Head of caudate nucleus (tissue), 42 donors: Measurements from ENCODE around the gene SERPINE2.

Experiments used
- DNase-seq, 42 donors: peaks; one replicate each; pipeline versions ENCODE4 v3.0.0 to v3.0.0-alpha.2; 2020 to 2021; ENCODE audit warnings: mixed read lengths in 7 of 42
- intact Hi-C: fragments of 100-400 bp; cut with DNase I; formaldehyde crosslinking; loops from one replicate; pipeline ENCODE4 v1.15.0; 2022

The SERPINE2 gene

DNA sequence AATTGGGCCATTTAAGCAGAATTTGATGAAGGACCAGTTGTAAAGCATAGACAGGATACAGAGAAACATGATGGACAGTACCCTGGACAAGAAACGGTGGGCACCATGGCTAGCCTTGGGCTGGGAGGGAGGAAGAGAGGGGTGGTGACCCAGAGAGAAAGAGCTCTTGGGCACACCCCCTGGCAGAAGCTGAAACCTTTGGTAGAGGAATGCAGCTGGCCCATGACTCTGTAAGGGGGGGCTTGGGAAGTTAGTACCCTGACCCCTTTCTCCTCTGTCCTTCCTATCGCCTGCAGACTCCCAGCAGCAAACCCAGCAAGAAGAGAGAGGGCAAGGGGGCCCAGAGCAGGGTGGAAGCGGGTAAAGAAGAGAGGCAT is 49.2 kb downstream of the SERPINE2 start:
- DNase-seq, result no peak
- intact Hi-C loops, result loop anchor here (5.0 kb wide), 1 partner anchor 297 kb away; no protein-coding TSS in a partner anchor

DNA sequence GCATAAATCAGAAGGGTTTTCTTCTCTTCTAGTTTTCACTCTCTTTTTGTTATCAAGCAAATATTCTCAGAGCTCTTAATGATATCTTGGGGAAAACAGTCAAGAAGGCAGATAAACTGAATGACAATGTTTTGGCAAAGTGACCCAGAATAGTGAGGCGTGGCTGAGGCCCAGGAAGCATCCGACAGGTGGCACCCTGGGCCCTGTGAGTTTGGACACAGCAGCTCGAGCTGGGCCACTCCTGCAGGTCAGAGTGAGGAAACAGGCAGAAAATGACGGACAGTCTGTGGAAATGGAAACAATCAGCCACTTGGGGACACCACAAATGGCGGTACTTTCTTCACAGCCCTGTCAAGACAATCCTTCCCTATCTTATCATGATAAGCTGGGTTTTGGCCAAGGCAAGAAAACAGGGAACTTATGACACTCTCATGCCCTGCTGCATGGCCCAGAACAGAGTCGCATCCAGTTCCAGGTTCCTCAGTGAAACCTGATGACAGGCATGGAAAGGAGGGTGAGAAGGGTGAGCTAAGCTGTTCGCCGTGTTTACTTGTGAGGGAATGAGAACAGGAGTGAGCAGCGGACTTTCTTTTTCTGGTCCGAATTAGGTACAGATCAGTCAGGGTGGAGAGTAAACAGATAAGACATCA is 49.8 kb downstream of the SERPINE2 start:
- DNase-seq, result no peak
- intact Hi-C loops, result no loop called here

DNA sequence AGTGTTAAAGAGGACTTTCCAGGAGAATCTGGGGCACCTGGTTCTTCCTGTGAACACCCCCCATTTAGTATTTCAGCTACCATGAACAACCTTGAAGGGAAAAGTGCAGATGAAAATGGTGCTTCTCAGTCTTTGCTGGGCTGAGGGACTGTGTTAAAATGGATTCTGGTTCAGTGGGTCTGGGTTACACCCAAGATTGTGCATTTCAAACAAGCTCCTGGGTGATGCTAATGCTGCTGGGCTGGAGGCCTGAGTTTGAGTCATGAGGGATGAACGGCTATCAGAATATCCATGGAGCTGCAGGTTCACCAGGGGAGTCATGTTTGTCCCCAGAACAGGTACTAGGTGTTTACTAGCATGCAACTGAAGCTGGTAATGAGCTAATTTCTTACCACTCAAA is 57.8 kb downstream of the SERPINE2 start:
- DNase-seq, result peak in 1 of 42 donors; percentile 27
- intact Hi-C loops, result no loop called here

DNA sequence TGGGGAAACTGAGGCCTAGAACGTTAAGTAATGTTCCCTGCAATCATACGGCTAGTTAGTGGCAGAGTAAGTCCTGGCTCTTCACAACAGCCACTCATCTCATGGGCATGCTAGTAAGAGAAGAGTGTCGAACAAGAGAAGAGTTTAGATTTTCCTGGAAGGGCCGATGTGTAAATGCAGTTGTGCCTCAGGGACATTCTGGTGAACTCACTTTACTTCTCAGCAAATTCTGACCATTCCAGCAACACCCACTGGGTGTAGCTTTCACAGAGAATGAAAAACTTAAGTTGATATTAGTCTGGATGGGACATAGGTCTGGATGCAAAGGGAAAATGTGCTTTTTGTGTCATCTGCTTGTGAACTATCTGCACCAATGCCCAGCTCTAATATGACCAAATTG is 58.3 kb downstream of the SERPINE2 start:
- intact Hi-C loops, result no loop called here
- peak in 1 of 42 donors; percentile 2 for DNase-seq

DNA sequence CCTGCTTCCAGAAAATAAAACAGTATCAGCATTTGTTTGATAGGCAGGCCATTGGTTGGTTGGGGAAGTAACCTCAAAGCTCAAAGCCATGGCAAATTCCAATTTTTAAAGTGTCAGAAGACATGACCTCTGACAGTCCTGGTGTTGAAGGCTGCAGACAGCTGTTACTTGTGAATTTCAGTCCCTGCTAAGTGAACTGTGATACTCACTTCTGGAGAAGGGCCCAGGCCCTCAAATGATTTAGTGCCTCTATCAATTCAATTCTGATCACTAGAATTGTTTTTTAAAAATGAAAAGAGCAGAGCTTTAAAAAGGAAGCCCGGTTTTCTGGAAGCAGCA is 58.7 kb downstream of the SERPINE2 start:
- DNase-seq, result no peak
- intact Hi-C loops, result no loop called here

- intact Hi-C loops, result no loop called here
- DNase-seq, result peak in 1 of 42 donors; percentile 17
These were observed 59.2 kb downstream of the SERPINE2 start for GRCh38 chr2:223979730-223980396.

- no peak for DNase-seq
- intact Hi-C loops, result no loop called here
These were observed 60.6 kb downstream of the SERPINE2 start for GRCh38 chr2:223978451-223978850.

GRCh38 chr2:223976635-223977226 is 62.4 kb downstream of the SERPINE2 start:
- intact Hi-C loops, result no loop called here

DNA sequence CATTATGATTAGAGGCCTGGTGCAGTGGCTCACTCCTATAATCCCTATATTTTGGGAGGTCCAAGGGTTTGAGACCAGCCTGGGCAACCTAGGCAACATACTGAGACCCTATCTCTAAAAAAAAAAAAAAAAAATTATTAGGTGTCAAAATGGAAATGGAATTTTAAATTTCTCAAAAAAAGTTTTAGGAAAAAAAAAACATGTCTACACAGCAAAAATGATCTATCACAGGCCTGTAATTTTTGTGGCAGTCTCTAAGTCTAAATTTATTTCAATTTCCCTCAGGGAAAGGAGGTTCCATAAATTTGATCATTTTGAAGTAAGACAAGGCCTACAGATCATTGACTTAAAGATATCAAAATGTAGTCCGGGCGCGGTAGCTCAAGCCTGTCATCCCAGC is 65.5 kb downstream of the SERPINE2 start:
- DNase-seq, result no peak
- intact Hi-C loops, result loop anchor here (5.0 kb wide), 1 partner anchor 314 kb away; no protein-coding TSS in a partner anchor

More at GRCh38 chr2:223976635-223977226, 62.4 kb downstream of the SERPINE2 start:
- DNase-seq, result no peak

DNA sequence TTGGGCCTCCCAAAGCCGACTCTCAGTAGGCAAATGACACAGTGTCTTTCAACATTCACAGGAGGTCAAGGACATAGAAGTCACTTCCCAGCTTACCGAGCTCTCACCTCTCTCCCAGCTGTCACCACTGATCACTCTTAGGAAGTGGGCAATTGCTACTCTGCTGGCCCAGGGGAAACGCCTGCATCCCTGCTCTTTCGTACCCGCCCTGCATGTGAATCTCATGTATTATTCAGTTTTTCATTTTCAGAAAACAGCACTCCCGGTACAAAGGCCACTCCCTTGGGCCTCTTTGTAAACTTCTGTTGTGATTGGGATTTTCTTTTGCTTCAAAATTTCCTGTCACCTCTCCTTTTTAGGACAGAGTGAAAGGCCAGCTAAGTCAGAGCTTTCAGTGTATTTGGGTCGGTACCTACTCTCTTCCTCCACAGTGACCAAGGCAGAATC is 66.4 kb downstream of the SERPINE2 start:
- DNase-seq, result no peak
- intact Hi-C loops, result loop anchor here (5.0 kb wide), 1 partner anchor 315 kb away; no protein-coding TSS in a partner anchor

- no peak for DNase-seq
These were observed 67.4 kb downstream of the SERPINE2 start for GRCh38 chr2:223971731-223972130.

DNA sequence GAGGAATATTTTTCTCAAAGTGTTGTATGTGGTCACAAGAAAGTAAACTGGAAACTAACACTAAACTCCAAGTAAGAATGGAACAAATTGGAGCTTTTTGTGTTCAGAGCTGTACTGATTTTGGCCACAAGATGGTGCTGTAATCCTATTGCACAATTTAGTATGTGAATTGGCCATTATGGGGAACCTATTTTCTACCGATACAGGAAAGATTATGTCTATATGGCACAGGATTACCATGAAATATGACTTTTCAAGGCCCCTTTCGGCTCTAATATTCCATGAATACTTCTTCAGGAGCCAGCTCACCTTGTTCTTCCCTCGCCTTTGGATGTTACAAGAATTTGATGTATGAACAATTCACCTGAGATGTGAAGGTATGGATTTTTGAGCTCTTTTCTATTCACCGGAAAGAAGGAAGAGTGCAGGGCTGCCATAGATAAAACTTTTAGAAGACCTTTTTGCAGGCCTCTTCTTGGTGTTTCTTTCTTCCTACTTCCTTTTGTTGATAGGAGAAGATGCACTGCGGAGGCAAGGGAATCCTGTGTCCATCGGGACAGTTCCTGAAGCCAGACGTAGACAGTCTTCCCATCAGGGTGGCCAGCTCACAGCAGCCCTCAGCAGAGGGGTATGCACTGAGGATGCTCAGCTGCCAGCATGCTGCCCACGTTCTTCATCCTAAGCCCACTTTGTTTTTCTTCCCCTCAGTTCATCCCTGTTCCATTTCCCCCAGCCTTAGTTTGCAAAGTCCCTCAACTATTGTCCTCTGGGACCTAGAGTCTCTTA is 68.5 kb downstream of the SERPINE2 start:
- peak in 28 of 42 donors; percentile 24 to 89 (median 61) for DNase-seq
- intact Hi-C loops, result loop anchor here (5.0 kb wide), 1 partner anchor 317 kb away; no protein-coding TSS in a partner anchor

More at GRCh38 chr2:223971731-223972130, 67.4 kb downstream of the SERPINE2 start:
- intact Hi-C loops, result loop anchor here (5.0 kb wide), 1 partner anchor 316 kb away; no protein-coding TSS in a partner anchor

DNA sequence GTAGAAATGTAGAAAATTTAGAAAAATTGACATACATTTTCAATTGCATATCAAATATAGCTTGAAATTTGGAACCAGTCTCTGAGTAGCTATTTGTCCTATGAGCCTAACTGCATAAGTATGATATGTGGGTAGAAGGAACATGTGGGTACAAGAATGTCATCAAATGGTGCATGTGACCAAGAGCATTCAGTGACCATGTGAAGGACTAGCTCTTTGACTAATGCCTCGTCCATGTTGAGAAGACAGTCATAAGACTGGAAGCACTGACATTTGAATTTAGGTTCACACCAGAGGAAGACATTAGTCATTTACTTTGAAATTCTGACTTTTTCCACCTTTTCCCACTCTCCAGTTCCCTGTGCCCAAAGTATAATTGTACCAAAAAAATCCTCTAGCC is 69.2 kb downstream of the SERPINE2 start:
- intact Hi-C loops, result loop anchor here (5.0 kb wide), 1 partner anchor 317 kb away; no protein-coding TSS in a partner anchor
- no peak for DNase-seq

GRCh38 chr2:223969315-223969714 is 69.8 kb downstream of the SERPINE2 start:
- no peak for DNase-seq
- intact Hi-C loops, result no loop called here

- intact Hi-C loops, result no loop called here
- DNase-seq, result no peak
These were observed 71.1 kb downstream of the SERPINE2 start for GRCh38 chr2:223967981-223968380.

DNA sequence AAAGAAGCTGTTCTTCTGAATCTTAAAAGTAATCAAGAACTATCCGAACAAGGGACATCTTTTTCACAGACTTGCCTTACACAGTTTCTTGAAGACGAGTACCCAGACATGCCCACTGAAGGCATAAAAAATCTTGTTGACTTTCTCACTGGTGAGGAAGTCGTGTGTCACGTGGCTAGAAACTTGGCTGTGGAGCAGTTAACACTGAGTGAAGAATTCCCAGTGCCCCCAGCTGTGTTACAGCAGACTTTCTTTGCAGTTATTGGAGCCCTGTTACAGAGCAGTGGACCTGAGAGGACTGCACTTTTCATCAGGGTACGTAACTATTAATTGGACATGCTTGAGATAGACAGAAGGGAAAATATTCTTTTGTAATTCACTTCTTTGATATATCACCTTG is 79.4 kb downstream of the SERPINE2 start:
- intact Hi-C loops, result no loop called here
- peak in 27 of 42 donors; percentile 11 to 64 (median 32) for DNase-seq

- intact Hi-C loops, result no loop called here
- DNase-seq, result peak; percentile 95 to 100 (median 99)
These were observed 81.8 kb downstream of the SERPINE2 start, which contains the start of gene MRPL44 for GRCh38 chr2:223957092-223957851. Gene MRPL44, plus strand, starts transcription at chr2:223957463. Its CDS starts 10 bp downstream, at chr2:223957473.

GRCh38 chr2:223956300-223956699 is 82.8 kb downstream of the SERPINE2 start:
- intact Hi-C loops, result no loop called here
- no peak for DNase-seq
